Panc1 (cell line): ENCODE measurements around the gene CEP290.

ENCODE experiments used
- POLR2AphosphoS5 ChIP-seq: IDR thresholded peaks from 2 replicates; pipeline ENCODE4 v1.6.1; 2012; ENCODE audit warnings: mild to moderate bottlenecking, low read depth, low read length, moderate library complexity
- TCF7L2 ChIP-seq: IDR thresholded peaks from 2 replicates; pipeline ENCODE4 v1.6.1; 2011; ENCODE audit warnings: mild to moderate bottlenecking, low read depth, low read length, inconsistent platforms
- TF ChIP-seq, protein P1 (sequence below): fragments of 450-650 bp; IDR thresholded peaks from 2 replicates; pipeline ENCODE4 v1.5.1; 2017; ENCODE audit warnings: mild to moderate bottlenecking
- TF ChIP-seq, protein P2 (sequence below), 2 experiments: IDR thresholded peaks; 2 replicates each; pipeline ENCODE4 v1.6.1; 2011 to 2012; ENCODE audit warnings: low read depth in 2 of 2, control low read depth in 1 of 2, low read length in 1 of 2, mild to moderate bottlenecking in 1 of 2, moderate library complexity in 1 of 2; ENCODE audit not compliant: insufficient read depth in 1 of 2

DNA sequence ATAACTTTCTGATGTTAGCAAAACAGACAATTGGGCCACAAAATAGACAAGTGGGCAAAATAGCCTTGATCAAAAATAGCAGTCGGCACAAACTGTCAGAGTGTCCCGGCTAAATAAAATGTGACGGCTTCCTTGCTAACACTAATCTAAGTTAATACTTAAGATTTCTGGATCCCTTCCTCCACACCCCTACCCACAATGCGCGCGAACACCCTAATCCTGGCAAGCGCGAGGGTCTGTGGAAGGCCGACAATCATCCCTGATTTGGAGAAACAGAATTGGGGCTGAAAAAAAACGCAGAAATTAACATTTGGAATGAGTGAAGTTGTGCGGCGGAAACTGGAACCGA is 489 bp downstream of the CEP290 start:
- TF ChIP-seq, protein P1, sequence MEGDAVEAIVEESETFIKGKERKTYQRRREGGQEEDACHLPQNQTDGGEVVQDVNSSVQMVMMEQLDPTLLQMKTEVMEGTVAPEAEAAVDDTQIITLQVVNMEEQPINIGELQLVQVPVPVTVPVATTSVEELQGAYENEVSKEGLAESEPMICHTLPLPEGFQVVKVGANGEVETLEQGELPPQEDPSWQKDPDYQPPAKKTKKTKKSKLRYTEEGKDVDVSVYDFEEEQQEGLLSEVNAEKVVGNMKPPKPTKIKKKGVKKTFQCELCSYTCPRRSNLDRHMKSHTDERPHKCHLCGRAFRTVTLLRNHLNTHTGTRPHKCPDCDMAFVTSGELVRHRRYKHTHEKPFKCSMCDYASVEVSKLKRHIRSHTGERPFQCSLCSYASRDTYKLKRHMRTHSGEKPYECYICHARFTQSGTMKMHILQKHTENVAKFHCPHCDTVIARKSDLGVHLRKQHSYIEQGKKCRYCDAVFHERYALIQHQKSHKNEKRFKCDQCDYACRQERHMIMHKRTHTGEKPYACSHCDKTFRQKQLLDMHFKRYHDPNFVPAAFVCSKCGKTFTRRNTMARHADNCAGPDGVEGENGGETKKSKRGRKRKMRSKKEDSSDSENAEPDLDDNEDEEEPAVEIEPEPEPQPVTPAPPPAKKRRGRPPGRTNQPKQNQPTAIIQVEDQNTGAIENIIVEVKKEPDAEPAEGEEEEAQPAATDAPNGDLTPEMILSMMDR = no peak
- no peak for TF ChIP-seq POLR2AphosphoS5
- TF ChIP-seq, protein P2, sequence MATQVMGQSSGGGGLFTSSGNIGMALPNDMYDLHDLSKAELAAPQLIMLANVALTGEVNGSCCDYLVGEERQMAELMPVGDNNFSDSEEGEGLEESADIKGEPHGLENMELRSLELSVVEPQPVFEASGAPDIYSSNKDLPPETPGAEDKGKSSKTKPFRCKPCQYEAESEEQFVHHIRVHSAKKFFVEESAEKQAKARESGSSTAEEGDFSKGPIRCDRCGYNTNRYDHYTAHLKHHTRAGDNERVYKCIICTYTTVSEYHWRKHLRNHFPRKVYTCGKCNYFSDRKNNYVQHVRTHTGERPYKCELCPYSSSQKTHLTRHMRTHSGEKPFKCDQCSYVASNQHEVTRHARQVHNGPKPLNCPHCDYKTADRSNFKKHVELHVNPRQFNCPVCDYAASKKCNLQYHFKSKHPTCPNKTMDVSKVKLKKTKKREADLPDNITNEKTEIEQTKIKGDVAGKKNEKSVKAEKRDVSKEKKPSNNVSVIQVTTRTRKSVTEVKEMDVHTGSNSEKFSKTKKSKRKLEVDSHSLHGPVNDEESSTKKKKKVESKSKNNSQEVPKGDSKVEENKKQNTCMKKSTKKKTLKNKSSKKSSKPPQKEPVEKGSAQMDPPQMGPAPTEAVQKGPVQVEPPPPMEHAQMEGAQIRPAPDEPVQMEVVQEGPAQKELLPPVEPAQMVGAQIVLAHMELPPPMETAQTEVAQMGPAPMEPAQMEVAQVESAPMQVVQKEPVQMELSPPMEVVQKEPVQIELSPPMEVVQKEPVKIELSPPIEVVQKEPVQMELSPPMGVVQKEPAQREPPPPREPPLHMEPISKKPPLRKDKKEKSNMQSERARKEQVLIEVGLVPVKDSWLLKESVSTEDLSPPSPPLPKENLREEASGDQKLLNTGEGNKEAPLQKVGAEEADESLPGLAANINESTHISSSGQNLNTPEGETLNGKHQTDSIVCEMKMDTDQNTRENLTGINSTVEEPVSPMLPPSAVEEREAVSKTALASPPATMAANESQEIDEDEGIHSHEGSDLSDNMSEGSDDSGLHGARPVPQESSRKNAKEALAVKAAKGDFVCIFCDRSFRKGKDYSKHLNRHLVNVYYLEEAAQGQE (IDR thresholded peaks at IDR 0.05; ENCODE audit: insufficient read depth in 1 of 2, low read depth in 2 of 2, low read length in 1 of 2) = no peak
- no peak for TF ChIP-seq TCF7L2
